Erythroblast (primary cell): Measurements from ENCODE around the gene RGS7.
"Not testable (repeated sequence)": the region's sequence is repeated elsewhere in the genome, so short reads cannot be mapped to it uniquely, and the experiment has no call there.

ENCODE experiments used
- DNase-seq, 2 experiments: peaks; one replicate each; lab custom pipeline; 2025; lab: John Stamatoyannopoulos, UW
- GATA1 ChIP-seq: IDR thresholded peaks from 2 replicates; pipeline ENCODE4 v1.6.1; 2011; ENCODE audit warnings: low read depth, mild to moderate bottlenecking, control low read depth, low read length, moderate library complexity
- POLR2A ChIP-seq: IDR thresholded peaks from 2 replicates; pipeline ENCODE4 v1.6.1; 2011; ENCODE audit warnings: mild to moderate bottlenecking, low read length

Gene RGS7

DNA sequence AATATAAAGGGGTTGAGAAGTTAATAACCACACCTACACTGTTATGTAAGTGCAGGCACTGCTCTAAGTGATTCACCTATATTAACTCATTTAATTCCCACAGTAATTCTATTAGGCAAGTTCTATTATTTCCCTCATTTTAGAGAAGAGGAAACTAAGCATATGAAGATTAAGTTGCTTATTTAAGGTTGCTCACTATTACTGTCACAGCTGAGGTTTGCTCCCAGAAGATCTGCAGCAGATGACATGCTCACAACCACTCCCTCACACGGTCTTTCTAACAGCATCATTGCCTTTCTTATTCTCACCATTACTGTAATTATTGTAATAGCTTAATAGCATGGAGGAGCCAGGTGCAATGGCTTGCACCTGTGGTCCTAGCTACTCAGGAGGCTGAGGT lies 548.6 kb downstream of the RGS7 start:
- TF ChIP-seq POLR2A (no peak), GATA1 (no peak)
- no peak for DNase-seq

DNA sequence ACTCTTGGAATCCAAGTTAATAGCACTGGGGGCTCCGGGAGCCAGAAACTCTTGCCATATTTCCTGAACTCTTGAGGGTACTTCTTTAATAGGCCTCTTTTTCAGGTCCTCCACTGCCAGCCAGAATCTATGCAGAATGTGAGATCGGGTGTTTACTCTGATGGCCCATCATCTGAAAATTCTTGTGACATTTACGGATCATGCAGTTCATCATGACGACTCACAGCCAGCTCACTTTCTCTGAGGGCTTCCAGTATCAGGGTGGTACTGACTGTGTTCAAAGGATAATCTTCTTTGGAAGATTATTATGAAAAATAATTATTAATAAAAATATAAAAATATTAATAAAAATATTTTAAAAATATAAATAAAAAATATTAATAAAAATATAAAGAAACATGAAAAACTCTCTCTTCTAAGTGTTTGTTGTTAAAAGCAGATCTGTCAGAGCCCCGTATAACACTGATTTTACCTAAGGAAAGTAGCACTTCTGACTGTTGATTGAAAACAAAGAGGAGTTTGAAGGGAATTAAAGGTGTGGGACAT lies 550.7 kb downstream of the RGS7 start:
- DNase-seq = no peak
- TF ChIP-seq POLR2A (no peak), GATA1 (no peak)

GRCh38 chr1:240804475-240804874 lies 552.5 kb downstream of the RGS7 start:
- DNase-seq = no peak
- TF ChIP-seq POLR2A = no peak
- TF ChIP-seq GATA1 = no peak

- no peak for DNase-seq
- TF ChIP-seq GATA1 = no peak
- no peak for TF ChIP-seq POLR2A
These were observed 553.9 kb downstream of the RGS7 start for GRCh38 chr1:240803151-240803550.

DNA sequence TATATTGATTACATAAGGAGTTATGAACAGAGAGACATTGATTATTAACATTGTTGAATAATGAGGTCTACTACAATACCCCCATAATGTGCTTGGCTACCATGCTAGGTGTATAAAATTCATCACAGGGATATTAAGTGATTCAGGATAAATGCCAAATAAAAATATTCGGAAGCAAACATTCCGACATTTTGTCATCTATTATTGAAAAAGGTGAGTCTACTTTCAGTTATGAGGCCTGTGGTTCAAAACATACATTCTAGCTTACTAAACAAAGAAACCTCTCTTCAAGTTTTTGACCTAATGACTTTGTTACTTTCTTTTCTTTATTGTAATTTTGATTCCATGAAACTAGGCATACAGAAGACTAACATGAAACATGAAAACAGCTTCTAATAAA lies 554.7 kb downstream of the RGS7 start:
- no peak for DNase-seq
- no peak for TF ChIP-seq POLR2A
- TF ChIP-seq GATA1 = no peak

- no peak for DNase-seq
- TF ChIP-seq GATA1 (no peak), POLR2A (no peak)
These were observed 555.6 kb downstream of the RGS7 start for GRCh38 chr1:240801442-240801841.

DNA sequence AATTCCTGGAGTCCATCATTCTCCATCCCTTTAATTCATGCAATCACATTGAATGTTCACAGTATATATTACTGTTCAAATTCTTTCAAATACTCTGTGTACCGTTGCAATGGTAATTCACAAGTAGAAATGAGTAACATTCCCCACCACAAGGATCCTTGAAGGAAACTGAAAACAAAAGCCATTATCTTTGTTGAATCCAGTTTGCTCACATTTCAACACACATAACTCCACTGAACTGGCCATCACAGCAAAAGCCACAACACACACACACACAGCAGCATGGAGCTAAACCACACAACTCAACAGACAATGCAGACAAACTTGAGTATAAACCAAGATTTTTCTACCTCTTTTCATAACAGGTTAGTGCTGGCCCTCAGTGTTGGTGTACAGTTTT lies 556.7 kb downstream of the RGS7 start:
- DNase-seq = no peak
- no peak for TF ChIP-seq GATA1
- no peak for TF ChIP-seq POLR2A

DNA sequence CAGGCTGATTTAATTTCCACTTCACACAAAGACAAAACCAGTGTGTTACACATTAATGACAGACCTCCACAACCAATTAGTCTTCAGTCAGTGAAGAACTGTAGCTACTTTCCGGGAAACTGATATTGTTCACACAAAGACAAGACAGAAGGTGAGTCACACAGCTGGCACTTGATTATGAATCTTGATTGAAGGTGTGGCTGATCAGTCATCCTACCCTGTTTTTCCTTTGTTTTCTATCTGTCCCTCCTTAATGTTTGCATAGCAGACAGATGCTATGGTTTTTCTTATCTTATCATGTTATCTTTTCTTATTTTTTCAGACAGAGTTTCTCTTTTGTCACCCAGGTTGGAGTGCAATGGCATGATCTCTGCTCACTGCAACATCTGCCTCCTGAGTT lies 560.0 kb downstream of the RGS7 start:
- no peak for DNase-seq

DNA sequence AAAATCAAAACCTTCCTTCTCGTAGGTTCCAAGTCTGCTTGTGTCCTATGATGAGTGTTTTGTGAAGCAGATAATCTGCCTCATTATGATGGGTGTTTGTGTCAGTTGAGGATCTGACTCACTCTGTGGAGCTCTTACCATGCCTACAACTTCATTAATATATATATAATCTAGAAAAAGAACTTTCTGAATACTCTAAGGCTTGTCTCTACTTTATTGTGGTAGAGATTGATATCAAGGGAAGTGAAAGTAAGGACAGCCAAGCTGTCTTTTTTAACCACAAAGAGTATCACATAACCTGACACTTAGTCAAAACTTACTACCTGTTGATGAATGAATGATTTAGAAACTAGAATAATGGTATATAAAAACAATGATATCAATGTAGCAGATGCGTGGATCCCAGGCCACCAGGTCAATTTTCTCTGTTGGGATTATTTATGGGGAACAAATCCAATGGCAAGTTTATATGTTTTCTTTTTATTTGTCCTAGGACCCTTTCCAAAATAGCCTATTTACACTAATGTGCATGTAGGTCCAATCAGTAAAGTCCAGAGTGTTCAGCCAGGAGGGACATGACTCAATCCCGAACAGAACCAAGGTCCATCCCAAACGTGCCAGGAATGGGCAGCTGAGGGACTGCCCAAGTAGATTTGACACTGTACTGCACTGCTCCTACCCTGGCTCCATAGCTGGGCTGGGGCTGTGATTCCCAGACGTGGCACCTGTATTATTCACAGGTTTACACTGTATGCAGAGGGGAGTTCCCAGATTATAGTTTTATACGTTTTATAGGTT lies 562.8 kb downstream of the RGS7 start:
- no peak for DNase-seq
- TF ChIP-seq POLR2A = no peak
- no peak for TF ChIP-seq GATA1

More for the DNA sequence above, 560.0 kb downstream of the RGS7 start:
- no peak for TF ChIP-seq GATA1
- TF ChIP-seq POLR2A = no peak

DNA sequence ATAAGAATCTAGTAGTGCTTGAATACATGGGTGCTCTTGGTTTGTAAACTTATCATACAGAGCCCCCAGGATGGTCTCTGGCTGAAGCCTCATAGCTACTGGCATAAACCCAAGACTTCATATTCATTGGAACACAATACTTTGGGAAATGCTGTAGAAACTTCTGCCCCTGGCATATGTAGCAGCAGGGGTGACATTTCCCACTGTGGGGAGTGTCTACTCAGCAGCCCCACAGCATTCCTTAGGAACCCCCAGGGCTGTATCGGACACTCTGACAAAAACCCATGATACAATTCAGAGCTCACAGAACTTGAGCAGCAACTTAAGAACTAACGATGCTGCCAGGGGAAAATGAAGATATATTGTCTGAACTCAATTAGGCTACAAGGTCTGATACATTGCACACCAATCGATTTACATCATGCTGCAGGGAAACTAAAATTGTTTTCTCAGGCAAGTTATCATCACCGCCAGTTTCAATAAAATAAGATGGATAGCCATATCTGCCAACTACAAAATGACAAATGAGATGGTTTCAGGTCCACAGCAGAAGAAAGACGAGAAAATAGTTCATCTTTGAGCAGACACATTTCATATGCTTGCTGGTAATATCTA lies 564.0 kb downstream of the RGS7 start:
- TF ChIP-seq GATA1 (no peak), POLR2A (no peak)
- DNase-seq = no peak

GRCh38 chr1:240790856-240791255 lies 566.1 kb downstream of the RGS7 start:
- no peak for DNase-seq

DNA sequence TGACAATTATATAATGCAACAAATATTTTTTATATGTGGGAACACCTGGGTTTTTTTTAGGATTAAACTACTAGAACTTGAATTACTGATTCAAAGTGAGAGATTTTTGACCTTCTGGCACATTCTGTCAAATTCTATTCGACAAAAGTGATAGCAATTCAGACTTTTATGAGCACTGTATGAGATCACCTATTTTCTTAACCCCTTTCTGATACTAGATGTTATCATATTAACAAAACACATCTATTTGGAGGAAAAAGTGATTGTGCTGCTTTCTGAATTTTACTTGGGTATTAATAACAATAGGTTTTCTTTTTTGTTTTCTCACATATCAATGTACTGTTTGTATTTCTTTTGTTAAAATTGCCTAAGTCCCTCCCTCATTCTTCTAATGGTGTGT lies 570.1 kb downstream of the RGS7 start:
- no peak for DNase-seq
- TF ChIP-seq POLR2A = no peak
- TF ChIP-seq GATA1 = no peak

More at GRCh38 chr1:240790856-240791255, 566.1 kb downstream of the RGS7 start:
- no peak for TF ChIP-seq GATA1
- TF ChIP-seq POLR2A = no peak

- no peak for TF ChIP-seq GATA1
- TF ChIP-seq POLR2A = no peak
These were observed 572.2 kb downstream of the RGS7 start for GRCh38 chr1:240784776-240785175.

GRCh38 chr1:240783728-240784137 lies 573.3 kb downstream of the RGS7 start:
- not testable (repeated sequence) for DNase-seq

More at GRCh38 chr1:240784776-240785175, 572.2 kb downstream of the RGS7 start:
- DNase-seq = no peak

- no peak for TF ChIP-seq GATA1
- TF ChIP-seq POLR2A = no peak
- DNase-seq = no peak
These were observed 580.8 kb downstream of the RGS7 start for GRCh38 chr1:240776237-240776636.
